ENCODE results near the gene SLC26A9. TPM values are rescaled to one million over a fixed set of nuclear protein-coding genes. Genes with fewer than 3 reads are reported as not detected.

The SLC26A9 gene
- total and polyA plus RNA-seq, 2 donors (not counting 1 experiment from before 2014, with no cell fraction given) = not detected

DNA sequence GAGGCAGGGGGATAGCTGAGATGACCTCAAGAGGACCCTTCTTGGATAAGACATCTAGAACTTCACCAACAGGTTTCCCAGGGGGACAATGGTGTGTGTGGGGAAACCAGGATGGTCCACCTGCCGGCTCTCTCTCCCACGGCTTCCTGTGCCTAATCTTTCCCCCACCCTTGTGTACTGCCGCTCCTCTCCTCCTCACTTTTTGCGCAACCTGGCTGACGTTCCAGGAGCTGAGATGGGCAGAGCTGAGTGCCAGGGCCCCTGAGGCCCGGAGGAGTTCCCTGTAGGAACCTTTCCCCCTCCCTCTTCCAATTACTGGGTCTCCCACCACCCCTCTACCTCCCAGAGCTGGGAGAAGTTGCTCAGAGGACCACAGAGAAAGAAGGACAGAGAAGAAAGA, 6.9 kb downstream of the SLC26A9 start:
- no peak overlapping the region for H3K4me2 ChIP-seq (ENCODE audit: extremely low read depth, insufficient read depth, low read length)
- DNase-seq (ENCODE audit: low read depth in 2 of 2) = no peak
- H3K27ac ChIP-seq (ENCODE audit: insufficient read depth, low read length) = no peak overlapping the region
- no peaks in the 10 kb centered on the region for H3K36me3 ChIP-seq (ENCODE audit: control insufficient read depth, insufficient read depth, low read length)
- no peak overlapping the region for H3K9ac ChIP-seq (ENCODE audit: insufficient read depth, low read length)
- H3K9me3 ChIP-seq (ENCODE audit: control insufficient read depth, insufficient read depth, low read depth, low read length) = no peaks in the 10 kb centered on the region
- no peaks in the 10 kb centered on the region for H3K79me2 ChIP-seq (ENCODE audit: control insufficient read depth, insufficient read depth, low read length)
- TF ChIP-seq CTCF (conservative IDR thresholded peaks at IDR 0.05 in 1 of 2, IDR thresholded peaks at IDR 0.05 in 1 of 2; ENCODE audit: low read depth in 1 of 2, low read length in 2 of 2) = no peak
- no peak for TF ChIP-seq EZH2 (IDR thresholded peaks at IDR 0.05; ENCODE audit: low read length, missing control alignments)
- peaks cover 3% of the 10 kb centered on the region for H3K4me1 ChIP-seq (ENCODE audit: control insufficient read depth, extremely low read depth, insufficient read depth, low read length)
- no peak overlapping the region for H3K4me3 ChIP-seq (replicated peaks in 1 of 4; ENCODE audit: control extremely low read depth in 1 of 4, insufficient read depth in 1 of 4, low read depth in 3 of 4, low read length in 4 of 4)
- no peaks in the 10 kb centered on the region for H4K20me1 ChIP-seq (ENCODE audit: control insufficient read depth, extremely low read depth, insufficient read depth, low read length)
- H3K27me3 ChIP-seq (ENCODE audit: control insufficient read depth, insufficient read depth, low read length) = peaks cover 17% of the 10 kb centered on the region
- no peak overlapping the region for H2AFZ ChIP-seq (ENCODE audit: low read length)

- Histone ChIP-seq H4K20me1 (ENCODE audit: control insufficient read depth, extremely low read depth, insufficient read depth, low read length) (no peaks in the 10 kb centered on the region), H3K36me3 (ENCODE audit: control insufficient read depth, insufficient read depth, low read length) (no peaks in the 10 kb centered on the region), H3K4me3 (replicated peaks in 1 of 4; ENCODE audit: control extremely low read depth in 1 of 4, insufficient read depth in 1 of 4, low read depth in 3 of 4, low read length in 4 of 4) (no peak overlapping the region), H3K79me2 (ENCODE audit: control insufficient read depth, insufficient read depth, low read length) (no peaks in the 10 kb centered on the region), H3K9me3 (ENCODE audit: control insufficient read depth, insufficient read depth, low read depth, low read length) (no peaks in the 10 kb centered on the region), H3K27me3 (ENCODE audit: control insufficient read depth, insufficient read depth, low read length) (peaks cover 16% of the 10 kb centered on the region), H3K4me2 (ENCODE audit: extremely low read depth, insufficient read depth, low read length) (no peak overlapping the region), H2AFZ (ENCODE audit: low read length) (no peak overlapping the region), H3K9ac (ENCODE audit: insufficient read depth, low read length) (no peak overlapping the region), H3K27ac (ENCODE audit: insufficient read depth, low read length) (no peak overlapping the region), H3K4me1 (ENCODE audit: control insufficient read depth, extremely low read depth, insufficient read depth, low read length) (peaks cover 3% of the 10 kb centered on the region)
- DNase-seq (ENCODE audit: low read depth in 2 of 2) = no peak
- no peak for TF ChIP-seq CTCF (conservative IDR thresholded peaks at IDR 0.05 in 1 of 2, IDR thresholded peaks at IDR 0.05 in 1 of 2; ENCODE audit: low read depth in 1 of 2, low read length in 2 of 2)
- TF ChIP-seq EZH2 (IDR thresholded peaks at IDR 0.05; ENCODE audit: low read length, missing control alignments) = no peak
These were observed 7.4 kb downstream of the SLC26A9 start for GRCh38 chr1:205935869-205936268.

- Histone ChIP-seq H3K27me3 (ENCODE audit: control insufficient read depth, insufficient read depth, low read length) (peaks cover 12% of the 10 kb centered on the region), H3K36me3 (ENCODE audit: control insufficient read depth, insufficient read depth, low read length) (no peaks in the 10 kb centered on the region), H3K4me1 (ENCODE audit: control insufficient read depth, extremely low read depth, insufficient read depth, low read length) (peaks cover 3% of the 10 kb centered on the region), H3K4me3 (replicated peaks in 1 of 4; ENCODE audit: control extremely low read depth in 1 of 4, insufficient read depth in 1 of 4, low read depth in 3 of 4, low read length in 4 of 4) (no peak overlapping the region), H3K4me2 (ENCODE audit: extremely low read depth, insufficient read depth, low read length) (no peak overlapping the region), H3K9me3 (ENCODE audit: control insufficient read depth, insufficient read depth, low read depth, low read length) (no peaks in the 10 kb centered on the region), H3K79me2 (ENCODE audit: control insufficient read depth, insufficient read depth, low read length) (no peaks in the 10 kb centered on the region), H4K20me1 (ENCODE audit: control insufficient read depth, extremely low read depth, insufficient read depth, low read length) (no peaks in the 10 kb centered on the region), H2AFZ (ENCODE audit: low read length) (no peak overlapping the region), H3K27ac (ENCODE audit: insufficient read depth, low read length) (no peak overlapping the region), H3K9ac (ENCODE audit: insufficient read depth, low read length) (no peak overlapping the region)
- DNase-seq (ENCODE audit: low read depth in 2 of 2) = no peak
- TF ChIP-seq EZH2 (IDR thresholded peaks at IDR 0.05; ENCODE audit: low read length, missing control alignments) = no peak
- no peak for TF ChIP-seq CTCF (conservative IDR thresholded peaks at IDR 0.05 in 1 of 2, IDR thresholded peaks at IDR 0.05 in 1 of 2; ENCODE audit: low read depth in 1 of 2, low read length in 2 of 2)
These were observed 8.5 kb downstream of the SLC26A9 start for GRCh38 chr1:205934788-205935187.
